GM21526 (cell line): ENCODE data around the gene CTIF.

Source experiments
- ATAC-seq: cut with Tn5 transposase; IDR thresholded peaks from one replicate; pipeline ENCODE4 v1.9.1; 2021; ENCODE audit warnings: moderate library complexity; ENCODE audit not compliant: unreplicated experiment, low FRiP score

CTIF gene

GRCh38 chr18:48780201-48780912 is 241.5 kb downstream of the CTIF start:
- ATAC-seq = no peak

- ATAC-seq = no peak
Observed at GRCh38 chr18:48780913-48781162, 242.0 kb downstream of the CTIF start.

- no peak for ATAC-seq
Observed at GRCh38 chr18:48781163-48781987, 242.5 kb downstream of the CTIF start.

- ATAC-seq = no peak
Observed at GRCh38 chr18:48781988-48782363, 243.1 kb downstream of the CTIF start.

- ATAC-seq = no peak
Observed at GRCh38 chr18:48782381-48782861, 243.6 kb downstream of the CTIF start.

GRCh38 chr18:48783616-48784520 is 245.0 kb downstream of the CTIF start:
- ATAC-seq = no peak

GRCh38 chr18:48784656-48785055 is 245.8 kb downstream of the CTIF start:
- peak; percentile 8 for ATAC-seq

GRCh38 chr18:48785091-48785614 is 246.3 kb downstream of the CTIF start:
- ATAC-seq = peak; percentile 83

- no peak for ATAC-seq
Observed at GRCh38 chr18:48785736-48786454, 247.1 kb downstream of the CTIF start.

GRCh38 chr18:48786455-48787202 is 247.8 kb downstream of the CTIF start:
- no peak for ATAC-seq

GRCh38 chr18:48787203-48788151 is 248.6 kb downstream of the CTIF start:
- no peak for ATAC-seq

GRCh38 chr18:48788373-48788772 is 249.5 kb downstream of the CTIF start:
- no peak for ATAC-seq

GRCh38 chr18:48789259-48789812 is 250.5 kb downstream of the CTIF start:
- no peak for ATAC-seq

- ATAC-seq = no peak
Observed at GRCh38 chr18:48790226-48790863, 251.5 kb downstream of the CTIF start.

GRCh38 chr18:48790869-48791635 is 252.2 kb downstream of the CTIF start:
- ATAC-seq = no peak

GRCh38 chr18:48791636-48792105 is 252.8 kb downstream of the CTIF start:
- no peak for ATAC-seq

- no peak for ATAC-seq
Observed at GRCh38 chr18:48792141-48792540, 253.3 kb downstream of the CTIF start.
